ENCODE measurements around the gene HNRNPUL2.
"Not testable (repeated sequence)": the region's sequence is repeated elsewhere in the genome, so short reads cannot be mapped to it uniquely, and the experiment has no call there.

The HNRNPUL2 gene

DNA sequence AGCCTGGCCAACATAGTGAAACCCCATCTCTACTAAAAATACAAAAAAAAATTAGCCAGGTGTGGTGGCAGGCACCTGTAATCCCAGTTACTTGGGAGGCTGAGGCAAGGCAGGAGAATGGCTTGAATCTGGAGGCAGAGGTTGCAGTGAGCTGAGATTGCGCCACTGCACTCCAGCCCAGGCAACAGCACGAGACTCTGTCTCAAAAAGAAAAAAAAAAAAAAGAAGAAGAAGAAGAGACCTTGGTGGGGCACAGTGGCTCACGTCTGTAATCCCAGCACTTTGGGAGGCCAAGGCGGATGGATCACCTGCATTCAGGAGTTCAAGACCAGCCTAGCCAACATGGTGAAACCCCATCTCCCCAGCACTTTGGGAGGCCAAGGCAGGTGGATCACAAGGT, 23.3 kb downstream of the HNRNPUL2 start:
- DNase-seq (ENCODE audit: low spot score) = not testable (repeated sequence)

DNA sequence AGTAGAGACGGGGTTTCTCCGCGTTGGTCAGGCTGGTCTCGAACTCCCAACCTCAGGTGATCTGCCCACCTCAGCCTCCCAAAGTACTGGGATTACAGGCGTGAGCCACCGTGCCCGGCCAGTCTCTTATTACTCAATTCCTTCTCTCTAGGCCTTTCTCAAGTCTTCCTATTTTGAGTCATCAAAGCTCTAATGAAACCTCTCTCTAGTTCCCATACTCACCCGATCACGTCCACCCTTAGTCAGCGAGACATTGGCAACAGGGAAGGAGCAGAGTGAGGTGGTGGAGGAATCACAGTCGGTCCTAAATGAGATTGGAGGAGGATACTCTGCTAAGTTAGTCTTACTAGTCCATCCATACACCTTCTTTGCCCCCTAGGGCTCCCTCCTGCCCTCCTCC, 25.0 kb downstream of the HNRNPUL2 start:
- no peak for DNase-seq (ENCODE audit: low spot score)

GRCh38 chr11:62694455-62695167, 32.6 kb downstream of the HNRNPUL2 start:
- DNase-seq (ENCODE audit: low spot score) = peak; percentile 36

GRCh38 chr11:62693624-62694023, 33.6 kb downstream of the HNRNPUL2 start:
- DNase-seq (ENCODE audit: low spot score) = not testable (repeated sequence)

GRCh38 chr11:62689421-62690183, 37.7 kb downstream of the HNRNPUL2 start, which contains the start of gene LRRN4CL:
LRRN4CL (minus strand) TSS chr11:62689530; CDS start chr11:62688508, 1,022 bp downstream.
- no peak for DNase-seq (ENCODE audit: low spot score)

- no peak for DNase-seq (ENCODE audit: low spot score)
Observed at GRCh38 chr11:62688491-62688890, 38.8 kb downstream of the HNRNPUL2 start.

DNA sequence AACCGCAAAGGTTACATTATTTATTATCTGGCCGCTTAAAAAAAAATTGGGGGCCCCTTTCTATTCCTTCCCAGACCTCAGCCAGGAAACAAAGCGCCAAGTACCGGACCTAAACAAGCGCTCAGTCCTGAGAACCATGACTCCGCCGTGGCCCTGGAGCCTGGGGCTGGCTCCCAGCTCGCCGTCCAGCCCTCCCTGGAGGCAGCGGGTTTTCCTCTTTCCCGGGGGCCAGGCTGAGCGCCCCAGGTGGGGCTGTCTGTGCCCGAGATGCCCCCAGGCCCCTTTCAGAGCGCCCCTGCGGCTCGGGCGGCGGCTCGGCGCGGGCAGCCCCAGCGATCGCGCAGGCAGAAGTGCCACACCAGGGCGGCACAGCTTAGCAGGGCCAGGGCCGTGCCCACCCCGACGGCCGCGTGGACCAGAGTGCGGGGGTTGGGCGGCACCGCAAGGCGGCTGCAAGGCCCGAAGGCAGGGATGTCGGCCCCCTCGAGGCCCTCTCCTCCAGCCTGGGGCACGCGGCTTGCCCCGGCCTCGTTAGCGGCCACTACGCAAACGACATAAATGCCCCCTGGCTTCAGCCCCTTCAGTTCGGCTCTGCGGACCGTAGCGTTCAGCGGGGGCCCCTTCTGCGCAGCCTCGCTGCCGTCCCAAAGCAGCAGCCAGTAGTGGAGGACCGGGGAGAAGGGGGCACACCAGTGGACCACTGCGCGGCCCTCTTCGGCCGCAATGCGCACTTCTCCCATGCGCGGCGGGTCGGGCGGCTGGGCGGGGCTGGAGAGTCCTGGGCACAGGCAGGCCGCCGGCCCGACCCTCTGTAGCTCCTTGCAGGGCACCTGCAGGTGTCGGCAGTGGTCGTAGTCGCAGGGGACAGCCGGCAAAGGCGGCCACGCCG, 39.5 kb downstream of the HNRNPUL2 start:
- no peak for DNase-seq (ENCODE audit: low spot score)

DNA sequence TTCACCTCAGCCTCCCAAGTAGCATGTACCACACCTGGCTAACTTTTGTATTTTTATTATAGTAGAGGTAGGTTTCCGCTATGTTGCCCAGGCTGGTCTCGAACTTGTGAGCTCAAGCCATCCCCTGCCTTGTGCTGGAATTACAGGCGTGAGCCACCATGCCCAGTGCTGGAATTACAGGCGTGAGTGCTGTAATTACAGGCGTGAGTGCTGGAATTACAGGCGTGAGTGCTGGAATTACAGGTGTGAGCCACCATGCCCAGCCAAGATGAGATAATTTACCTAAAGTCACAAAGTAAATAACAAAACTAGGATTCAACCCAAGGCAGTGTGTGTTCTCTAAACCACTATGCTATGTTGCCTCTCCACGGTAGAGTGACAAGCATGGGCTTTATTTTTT, 44.7 kb downstream of the HNRNPUL2 start:
- no peak for DNase-seq (ENCODE audit: low spot score)

DNA sequence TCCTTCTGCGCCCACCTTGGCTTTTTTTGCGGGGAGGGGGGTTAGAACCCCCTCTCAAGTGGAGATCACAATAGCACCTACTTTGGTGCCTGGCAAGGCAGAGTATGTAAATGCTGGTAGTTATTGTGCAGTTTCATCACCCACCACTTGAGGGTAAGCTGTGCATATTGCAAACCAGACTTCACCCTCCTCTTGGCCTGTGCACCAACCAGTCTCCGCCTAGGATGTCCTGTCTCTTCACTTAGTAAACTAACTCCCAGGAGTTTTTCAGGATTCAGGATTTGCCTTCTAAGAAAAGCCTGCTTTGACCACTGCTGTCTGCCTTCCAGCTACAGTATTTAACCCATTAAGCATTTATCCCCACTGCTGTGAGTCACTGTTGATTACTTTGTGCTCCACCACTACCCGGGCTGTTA, 46.4 kb downstream of the HNRNPUL2 start:
- peak; percentile 79 for DNase-seq (ENCODE audit: low spot score)

- DNase-seq (ENCODE audit: low spot score) = peak; percentile 90
Observed at GRCh38 chr11:62678770-62679696, 48.2 kb downstream of the HNRNPUL2 start, which contains the start of gene UBXN1. UBXN1 (minus strand) TSS chr11:62679073; CDS start chr11:62678923, 150 bp downstream.

GRCh38 chr11:62678433-62678769, 48.9 kb downstream of the HNRNPUL2 start:
- no peak for DNase-seq (ENCODE audit: low spot score)

DNA sequence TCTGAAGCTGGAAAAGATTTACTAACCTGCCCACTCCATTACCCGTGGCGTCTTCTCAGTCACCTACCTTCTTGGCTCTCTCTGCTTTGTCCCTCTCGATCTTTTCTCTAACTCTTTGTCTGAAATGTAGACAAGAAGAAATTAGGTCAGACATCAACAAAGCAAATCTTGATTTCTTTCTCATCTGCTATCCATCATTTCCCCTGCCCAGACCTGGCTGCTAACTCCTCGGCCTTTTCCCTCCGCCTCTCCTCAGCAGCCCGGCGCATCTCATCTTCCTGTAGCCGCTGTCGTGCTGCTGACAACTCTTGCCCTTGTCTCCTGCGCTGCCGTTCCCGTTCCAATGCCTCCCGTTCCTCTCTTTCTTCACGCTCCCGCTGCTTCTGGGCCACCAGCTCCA, 49.5 kb downstream of the HNRNPUL2 start:
- no peak for DNase-seq (ENCODE audit: low spot score)

DNA sequence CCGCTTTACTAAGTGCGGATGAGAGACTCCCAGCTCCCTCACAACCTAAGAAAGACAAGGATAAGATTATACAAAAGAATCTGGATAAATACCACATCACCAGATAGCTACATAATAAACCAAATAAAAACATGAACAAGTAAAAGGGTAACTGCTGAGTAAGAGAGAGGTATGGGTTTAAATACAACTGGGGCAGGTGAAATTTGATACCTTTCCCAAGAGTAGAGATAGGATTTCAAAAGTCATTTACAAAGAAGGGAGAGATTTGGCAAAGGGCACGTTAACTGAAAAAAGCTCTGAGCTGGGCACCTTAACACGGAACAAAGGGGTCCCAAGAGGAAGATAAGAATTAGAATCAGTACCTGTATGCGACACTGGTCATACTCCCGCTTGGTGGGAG, 50.1 kb downstream of the HNRNPUL2 start:
- DNase-seq (ENCODE audit: low spot score) = no peak

DNA sequence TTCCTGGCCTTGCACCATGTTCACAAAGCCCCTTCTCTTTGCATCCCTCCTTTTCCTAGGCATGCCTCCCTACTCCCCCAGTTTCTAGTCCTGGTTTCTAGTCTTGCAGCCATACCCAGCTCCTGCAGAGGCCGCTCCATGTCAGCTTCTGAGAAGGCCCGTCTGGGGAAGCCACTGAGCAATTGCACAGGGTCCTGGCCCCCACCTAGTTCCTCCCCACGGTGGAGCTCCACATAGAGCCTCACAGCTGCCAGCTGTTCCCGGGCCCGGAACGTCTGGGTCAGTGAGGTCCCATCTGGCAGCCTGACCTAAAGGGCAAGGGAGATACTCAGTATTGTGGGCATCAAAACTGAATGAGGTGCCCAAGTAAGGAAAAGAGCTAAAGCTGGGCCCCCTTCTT, 50.6 kb downstream of the HNRNPUL2 start:
- no peak for DNase-seq (ENCODE audit: low spot score)

- not testable (repeated sequence) for DNase-seq (ENCODE audit: low spot score)
Observed at GRCh38 chr11:62675415-62675814, 51.8 kb downstream of the HNRNPUL2 start.

- DNase-seq (ENCODE audit: low spot score) = no peak
Observed at GRCh38 chr11:62673196-62673525, 54.1 kb downstream of the HNRNPUL2 start.

GRCh38 chr11:62671608-62672389, 55.5 kb downstream of the HNRNPUL2 start, which contains the start of the genes LBHD1 and UQCC3:
LBHD1 (minus strand) TSS chr11:62672267; CDS start chr11:62670031, 2,236 bp downstream.
UQCC3 (plus strand) TSS chr11:62671673; CDS start chr11:62671746, 73 bp downstream.
- peak; percentile 90 for DNase-seq (ENCODE audit: low spot score)

GRCh38 chr11:62671236-62671607, 56.0 kb downstream of the HNRNPUL2 start:
- DNase-seq (ENCODE audit: low spot score) = no peak

DNA sequence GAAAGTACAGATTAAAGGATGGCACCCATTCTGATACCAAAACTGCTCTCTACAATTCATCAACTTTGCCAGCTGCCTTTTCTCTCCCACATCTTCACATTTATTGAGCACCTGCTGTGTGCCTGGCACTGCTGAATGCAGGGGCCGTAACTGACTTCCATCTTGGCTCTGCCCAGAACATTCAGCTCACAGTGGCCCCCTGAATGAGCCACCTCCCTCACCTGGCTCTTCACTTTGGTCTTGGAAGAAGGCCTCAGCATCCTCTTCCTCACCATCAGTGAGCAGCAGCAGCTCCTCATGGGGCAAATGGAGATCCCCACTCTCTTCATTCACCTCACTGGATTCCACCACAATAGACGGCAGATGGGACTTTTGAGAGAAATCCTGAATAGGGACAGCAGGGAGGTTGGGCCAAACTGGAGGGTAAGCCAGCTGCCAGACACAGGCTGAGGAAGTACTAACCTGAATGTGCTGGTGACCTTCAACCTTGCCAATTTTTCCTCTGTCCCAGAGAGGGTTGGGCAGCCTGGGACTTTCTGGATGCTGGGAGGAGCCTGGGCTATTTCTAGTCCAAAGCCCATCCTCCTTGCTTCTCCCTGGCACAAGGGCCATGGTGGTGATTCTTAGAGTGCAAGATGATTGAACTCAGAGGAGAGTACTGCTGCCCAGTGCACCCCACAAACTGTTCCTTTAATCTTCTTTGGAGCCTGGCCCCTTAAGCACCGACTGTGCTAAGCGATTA, 57.7 kb downstream of the HNRNPUL2 start:
- DNase-seq (ENCODE audit: low spot score) = no peak

DNA sequence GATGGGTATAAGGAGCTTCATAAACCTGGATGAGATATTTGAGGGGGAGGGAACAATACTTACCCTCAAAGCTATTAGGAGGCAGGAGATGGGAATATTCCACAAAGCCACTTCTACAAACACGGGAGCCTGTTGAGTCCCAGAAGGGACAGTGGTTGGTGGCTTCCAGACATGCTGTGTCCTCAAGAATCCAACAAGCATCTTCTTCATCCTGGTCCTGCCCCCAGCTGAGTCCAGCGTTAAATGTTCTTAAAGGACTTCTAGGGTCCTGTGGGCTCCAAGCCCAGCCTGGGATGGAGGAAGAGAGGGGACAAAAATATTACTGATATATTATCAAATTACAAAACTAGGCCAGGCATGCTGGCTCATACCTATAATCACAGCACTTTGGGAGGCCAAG, 59.8 kb downstream of the HNRNPUL2 start:
- no peak for DNase-seq (ENCODE audit: low spot score)
